Adrenal gland (tissue), 5 donors: Measurements from ENCODE around the gene BTNL8.

Experiments used
- CTCF ChIP-seq, 6 experiments: fragments of 450-650 bp in 4 of 6; fragments of 200-600 bp in 2 of 6; sonication (generic) in 1 of 6; IDR thresholded peaks; 1 replicate in 5 of 6; 2 replicates in 1 of 6; pipeline versions ENCODE4 v1.5.1 to v1.8.0; 2016 to 2021; ENCODE audit warnings: antibody characterized with exemption in 6 of 6, mild to moderate bottlenecking in 2 of 6, moderate library complexity in 1 of 6
- POLR2A ChIP-seq, 2 donors: fragments of 450-650 bp; IDR thresholded peaks; one replicate each; pipeline ENCODE4 v1.6.1; 2017; ENCODE audit warnings: antibody characterized with exemption in 2 of 2, mild to moderate bottlenecking in 2 of 2, moderate library complexity in 1 of 2
- donor health status: DM: no; HTN: no; CAD: no.

GRCh38 chr5:180900178-180900577, 1.2 kb downstream of the BTNL8 start:
- TF ChIP-seq CTCF (IDR thresholded peaks at IDR 0.05) (no peak), POLR2A (IDR thresholded peaks at IDR 0.05) (no peak)
